Thoracic aorta (tissue), 2 donors: ENCODE measurements around the gene MPP3. TPM values are rescaled to one million over a fixed set of nuclear protein-coding genes. Genes with fewer than 3 reads are reported as not detected.

ENCODE experiments used
- ATAC-seq: fragments of 150-250 bp; one replicate; pipeline ENCODE4 v1.8.0; 2017; ENCODE audit warnings: low read depth; ENCODE audit not compliant: insufficient number of reproducible peaks, low FRiP score
- DNase-seq: peaks from one replicate; pipeline ENCODE4 v3.0.0-alpha.2; 2020; ENCODE audit warnings: low spot score
- H3K27ac ChIP-seq, 2 donors: fragments of 200-600 bp; sonication (generic); 1 replicate in 1 of 2; 2 replicates in 1 of 2; pipeline ENCODE4 v1.5.1; 2016; ENCODE audit warnings: mild to moderate bottlenecking in 2 of 2, moderate library complexity in 2 of 2
- H3K27me3 ChIP-seq: fragments of 200-600 bp; sonication (generic); replicated peaks from 2 replicates; pipeline ENCODE4 v1.6.0; 2016; ENCODE audit warnings: mild to moderate bottlenecking; ENCODE audit not compliant: insufficient read depth
- H3K36me3 ChIP-seq: fragments of 200-600 bp; sonication (generic); one replicate; pipeline ENCODE4 v1.5.1; 2016
- H3K4me1 ChIP-seq, 2 donors: fragments of 200-600 bp; sonication (generic); 1 replicate in 1 of 2; 2 replicates in 1 of 2; pipeline versions ENCODE4 v1.5.1 to v1.6.0; 2016; ENCODE audit warnings: low read depth in 2 of 2, mild to moderate bottlenecking in 1 of 2; ENCODE audit not compliant: control insufficient read depth in 1 of 2
- H3K4me3 ChIP-seq: fragments of 200-600 bp; sonication (generic); 2 replicates; pipeline ENCODE4 v1.5.1; 2016; ENCODE audit warnings: mild to moderate bottlenecking
- H3K9me3 ChIP-seq: fragments of 200-600 bp; sonication (generic); 2 replicates; pipeline ENCODE4 v1.5.1; 2016
- total RNA-seq, 2 donors: library from RNA; depleted of rRNA; stranded (reverse); fragments of >200 nt; gene quantifications; one replicate each; pipeline versions ENCODE4 v1.1.0 to v1.2.3, GENCODE V29; 2016
- TF ChIP-seq, protein P1 (sequence below): fragments of 200-600 bp; sonication (generic); IDR thresholded peaks from one replicate; pipeline ENCODE4 v1.5.1; 2019; ENCODE audit warnings: antibody characterized with exemption

MPP3 gene
- total RNA-seq, 2 donors from 2014 or later, result 32.8 to 73.8 TPM

DNA sequence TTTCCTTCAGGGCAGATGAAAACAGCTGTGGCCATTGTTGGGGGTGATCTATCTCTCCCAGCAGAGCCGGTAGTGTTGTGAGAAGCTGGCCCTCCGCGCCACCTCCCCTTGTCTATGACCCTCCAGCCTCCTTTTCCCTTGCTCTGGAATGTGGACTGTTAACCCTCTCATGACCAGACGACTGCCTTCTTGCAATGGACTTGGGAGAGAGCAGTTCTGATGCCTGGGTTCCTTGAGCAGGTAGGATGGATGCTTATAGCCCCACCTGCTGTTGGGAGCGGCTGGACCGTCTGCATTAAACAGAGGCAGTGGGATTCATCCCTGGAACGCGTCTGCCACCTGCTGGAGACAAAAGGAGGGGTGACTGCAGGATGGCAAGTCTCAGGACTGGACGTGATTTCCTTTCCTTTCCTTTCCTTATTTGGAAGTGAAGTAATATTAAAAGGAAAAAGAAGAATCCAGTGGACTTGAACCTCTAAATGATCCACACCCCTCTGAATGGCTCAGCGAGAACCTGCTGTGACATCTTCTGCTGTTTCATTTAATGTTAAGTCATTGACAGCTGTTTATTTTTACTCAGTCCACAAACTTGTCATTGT, 72.6 kb downstream of the MPP3 start:
- no peaks in the 10 kb centered on the region for H3K9me3 ChIP-seq
- TF ChIP-seq, protein P1, sequence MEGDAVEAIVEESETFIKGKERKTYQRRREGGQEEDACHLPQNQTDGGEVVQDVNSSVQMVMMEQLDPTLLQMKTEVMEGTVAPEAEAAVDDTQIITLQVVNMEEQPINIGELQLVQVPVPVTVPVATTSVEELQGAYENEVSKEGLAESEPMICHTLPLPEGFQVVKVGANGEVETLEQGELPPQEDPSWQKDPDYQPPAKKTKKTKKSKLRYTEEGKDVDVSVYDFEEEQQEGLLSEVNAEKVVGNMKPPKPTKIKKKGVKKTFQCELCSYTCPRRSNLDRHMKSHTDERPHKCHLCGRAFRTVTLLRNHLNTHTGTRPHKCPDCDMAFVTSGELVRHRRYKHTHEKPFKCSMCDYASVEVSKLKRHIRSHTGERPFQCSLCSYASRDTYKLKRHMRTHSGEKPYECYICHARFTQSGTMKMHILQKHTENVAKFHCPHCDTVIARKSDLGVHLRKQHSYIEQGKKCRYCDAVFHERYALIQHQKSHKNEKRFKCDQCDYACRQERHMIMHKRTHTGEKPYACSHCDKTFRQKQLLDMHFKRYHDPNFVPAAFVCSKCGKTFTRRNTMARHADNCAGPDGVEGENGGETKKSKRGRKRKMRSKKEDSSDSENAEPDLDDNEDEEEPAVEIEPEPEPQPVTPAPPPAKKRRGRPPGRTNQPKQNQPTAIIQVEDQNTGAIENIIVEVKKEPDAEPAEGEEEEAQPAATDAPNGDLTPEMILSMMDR, result peak; percentile 97
- H3K27ac ChIP-seq, result peak overlapping the region; percentile 41 to 67
- H3K4me3 ChIP-seq, result no peak overlapping the region
- H3K27me3 ChIP-seq, result no peaks in the 10 kb centered on the region
- no peaks in the 10 kb centered on the region for H3K36me3 ChIP-seq
- ATAC-seq (peak; percentile 58), DNase-seq (peak; percentile 75)
- peaks cover 11 to 81% of the 10 kb centered on the region in 2 donors for H3K4me1 ChIP-seq

DNA sequence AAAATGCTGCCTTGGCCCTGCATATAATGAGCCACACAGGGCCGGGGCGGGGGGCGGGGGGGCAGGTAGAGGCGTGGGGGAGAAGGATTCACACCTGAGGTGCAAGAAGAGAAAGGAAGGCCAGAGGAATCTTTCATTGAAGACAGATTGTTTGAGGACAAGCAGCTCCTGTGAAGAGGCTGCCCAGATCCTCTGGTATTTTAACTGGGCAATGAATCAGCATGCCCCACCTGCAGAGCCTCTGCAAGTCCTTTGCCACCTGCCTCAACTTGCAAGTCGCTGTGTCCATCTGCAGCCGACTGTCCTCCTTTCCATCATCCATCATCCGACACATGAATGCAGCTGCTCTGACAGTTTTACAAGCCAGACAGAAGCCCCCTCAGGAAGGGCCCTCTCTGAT, 73.1 kb downstream of the MPP3 start:
- H3K27ac ChIP-seq, result peak overlapping the region; percentile 63 to 65
- ATAC-seq (no peak), DNase-seq (no peak)
- peaks cover 17 to 84% of the 10 kb centered on the region in 2 donors for H3K4me1 ChIP-seq
- TF ChIP-seq, protein P1, result no peak
- no peak overlapping the region for H3K4me3 ChIP-seq
- H3K9me3 ChIP-seq, result no peaks in the 10 kb centered on the region
- no peaks in the 10 kb centered on the region for H3K27me3 ChIP-seq
- no peaks in the 10 kb centered on the region for H3K36me3 ChIP-seq

DNA sequence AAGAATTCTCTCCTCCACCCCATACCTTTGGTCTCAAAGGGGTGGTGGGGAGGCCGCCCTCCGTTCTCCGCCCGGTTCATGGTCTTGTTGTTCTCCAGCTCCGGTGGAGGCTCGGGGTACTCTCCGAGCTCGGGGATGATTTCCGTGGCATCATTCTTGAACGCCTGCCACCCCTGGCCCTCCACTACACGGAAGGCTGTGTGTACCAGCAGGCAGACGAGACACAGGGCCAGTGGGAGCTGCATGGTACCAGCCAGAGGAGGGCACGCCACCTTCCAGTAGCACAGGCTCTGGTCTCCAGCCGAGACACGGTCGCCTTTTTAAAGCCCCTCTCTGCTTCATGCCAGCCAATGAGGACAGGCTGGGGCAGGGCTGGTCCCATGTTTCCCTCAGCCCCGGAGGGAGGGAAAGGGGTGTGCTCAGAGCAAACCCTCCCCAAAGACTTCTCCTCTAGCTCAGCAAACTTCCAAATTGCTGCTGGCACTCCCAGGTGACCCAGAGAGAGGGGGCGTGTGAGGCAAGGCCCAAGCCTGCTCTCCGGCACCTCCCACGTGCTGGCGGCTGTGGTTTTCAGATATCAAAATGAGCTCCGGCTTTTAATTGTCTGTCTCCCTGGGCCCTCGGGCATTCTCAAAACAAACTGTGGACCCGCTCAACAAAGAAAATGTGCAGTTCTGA, 74.3 kb downstream of the MPP3 start, which contains the start of gene SOST:
TSS of gene SOST (minus strand) at position 295 of the 678 bp plus-strand sequence. CDS start at position 245, 50 bp downstream.
- Histone ChIP-seq H3K4me3 (peak within 1 kb of the TSS; percentile 47), H3K9me3 (no peaks in the 10 kb centered on the region), H3K27ac (peak within 1 kb of the TSS; percentile 63 to 65), H3K27me3 (no peaks in the 10 kb centered on the region), H3K4me1 (peaks cover 14 to 81% of the 10 kb centered on the region in 2 donors), H3K36me3 (no peaks in the 10 kb centered on the region)
- TF ChIP-seq, protein P1, result no peak
- ATAC-seq, result no peak
- DNase-seq, result no peak

DNA sequence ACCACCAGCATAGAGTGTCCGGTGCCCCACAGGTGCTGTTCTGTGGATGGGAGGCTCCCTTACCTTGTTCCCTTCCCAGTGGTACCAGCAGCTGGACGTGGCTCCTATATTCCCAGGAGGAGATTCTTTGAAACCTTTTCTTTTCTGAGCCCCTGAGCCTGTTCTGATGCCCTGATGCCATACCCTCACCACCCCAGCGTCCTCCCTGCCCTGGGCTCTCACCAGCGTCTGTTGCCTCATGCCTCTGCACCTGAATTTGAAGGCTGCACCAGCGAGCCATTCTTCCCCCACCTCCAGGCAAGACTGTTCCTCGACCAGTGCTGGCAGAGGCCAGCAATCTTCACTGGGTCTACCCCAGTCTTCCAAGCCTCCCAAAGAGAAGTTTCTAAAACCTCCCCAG, 74.9 kb downstream of the MPP3 start:
- Histone ChIP-seq H3K9me3 (no peaks in the 10 kb centered on the region), H3K36me3 (no peaks in the 10 kb centered on the region), H3K4me1 (peaks cover 14 to 81% of the 10 kb centered on the region in 2 donors), H3K27ac (peak overlapping the region; percentile 63 to 65), H3K4me3 (peak overlapping the region; percentile 47), H3K27me3 (no peaks in the 10 kb centered on the region)
- TF ChIP-seq, protein P1, result no peak
- ATAC-seq, result no peak
- DNase-seq, result no peak

DNA sequence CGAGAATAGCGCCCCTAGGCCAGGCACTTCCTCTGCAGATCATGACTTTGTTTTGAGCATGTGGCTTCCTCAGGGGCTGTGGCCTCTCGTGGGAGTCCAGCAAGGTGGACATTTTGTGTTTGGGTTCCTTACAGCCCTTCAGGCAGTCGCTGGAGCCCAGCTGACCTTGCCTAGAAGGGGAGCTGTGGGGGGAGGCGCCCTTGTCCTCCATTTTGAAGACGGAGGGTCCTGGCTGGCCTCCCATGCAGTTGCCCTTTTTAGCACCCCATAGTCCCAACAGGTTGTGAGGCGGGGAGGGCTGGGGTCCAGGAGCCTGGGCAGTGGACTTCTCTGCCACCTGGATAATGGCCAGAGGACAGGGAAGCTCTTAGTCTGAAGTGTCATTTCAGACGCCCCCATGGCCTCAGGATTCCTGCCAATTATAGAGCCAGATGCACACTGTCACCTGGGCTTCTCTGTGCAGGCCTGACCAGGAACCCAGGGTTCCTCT, 75.7 kb downstream of the MPP3 start:
- DNase-seq, result no peak

More for the DNA sequence above, 75.7 kb downstream of the MPP3 start:
- ATAC-seq, result no peak
- H3K4me1 ChIP-seq, result peaks cover 14 to 75% of the 10 kb centered on the region in 2 donors
- H3K36me3 ChIP-seq, result no peaks in the 10 kb centered on the region
- H3K27ac ChIP-seq, result no peak overlapping the region
- TF ChIP-seq, protein P1, result no peak
- H3K4me3 ChIP-seq, result no peak overlapping the region
- no peaks in the 10 kb centered on the region for H3K9me3 ChIP-seq
- H3K27me3 ChIP-seq, result no peaks in the 10 kb centered on the region
